DND-41 (cell line): ENCODE results near the gene FBXL20.
"Not testable (repeated sequence)": the region's sequence is repeated elsewhere in the genome, so short reads cannot be mapped to it uniquely, and the experiment has no call there.

Experiments used
- CTCF ChIP-seq: IDR thresholded peaks from 2 replicates; pipeline ENCODE4 v1.5.1; 2012; ENCODE audit warnings: borderline replicate concordance, low read length, moderate library complexity, mild to moderate bottlenecking; ENCODE audit not compliant: poor library complexity, severe bottlenecking; ENCODE audit errors: extremely low read depth
- EZH2 ChIP-seq: IDR thresholded peaks from 3 replicates; pipeline ENCODE4 v1.6.1; 2012; ENCODE audit warnings: borderline replicate concordance, low read depth, mild to moderate bottlenecking, moderate library complexity, low read length, inconsistent platforms; ENCODE audit not compliant: severe bottlenecking

- TF ChIP-seq CTCF, EZH2: not testable (repeated sequence)
Observed at GRCh38 chr17:39292546-39292945, 108.9 kb downstream of the FBXL20 start.
